Right cardiac atrium (tissue), 5 donors: ENCODE data around the gene JPH2. TPM values are rescaled to one million over a fixed set of nuclear protein-coding genes. Genes with fewer than 3 reads are reported as not detected.
"Not testable (repeated sequence)": the region's sequence is repeated elsewhere in the genome, so short reads cannot be mapped to it uniquely, and the experiment has no call there.

ENCODE experiments used
- ATAC-seq, 2 donors: fragments of 200-7000 bp; cut with Tn5 transposase; one replicate each; pipeline versions ENCODE4 v1.8.0 to v1.9.1; 2020; ENCODE audit warnings: moderate library complexity in 2 of 2, mild to moderate bottlenecking in 1 of 2
- DNase-seq, 3 donors: peaks; one replicate each; pipeline ENCODE4 v3.0.0-alpha.2; 2020
- H3K27ac ChIP-seq: one replicate; pipeline ENCODE4 v1.5.1; 2013; ENCODE audit warnings: mild to moderate bottlenecking, low read length, control low read depth, moderate library complexity
- H3K27me3 ChIP-seq: one replicate; pipeline ENCODE4 v1.6.1; 2013; ENCODE audit not compliant: control insufficient read depth, insufficient read depth
- H3K4me1 ChIP-seq: one replicate; pipeline ENCODE4 v1.6.1; 2013; ENCODE audit warnings: low read length; ENCODE audit not compliant: control insufficient read depth, insufficient read depth
- H3K4me3 ChIP-seq: one replicate; pipeline ENCODE4 v1.5.1; 2013; ENCODE audit warnings: low read length, control low read depth
- H3K9me3 ChIP-seq: one replicate; pipeline ENCODE4 v1.6.1; 2013; ENCODE audit warnings: low read length; ENCODE audit not compliant: control insufficient read depth
- WGBS: extraction: QIAGEN DNeasy Blood & Tissue Kit; methylation state at CpG from one replicate; pipeline ENCODE4 v1.1.7; 2013; 5-methylcytosine and 5-hydroxymethylcytosine counted together
- intact Hi-C, 4 donors: fragments of 100-400 bp; cut with DNase I; formaldehyde crosslinking; loops; one replicate each; pipeline versions ENCODE4 v1.11.0 to v1.14.0; 2022 to 2023
- polyA plus RNA-seq: library from polyadenylated mRNA; stranded (reverse); fragments of 200-250 nt; gene quantifications from one replicate; pipeline ENCODE4 v1.2.3, GENCODE V29; 2013
- total RNA-seq, 4 donors: library from RNA; stranded (reverse); fragmentation: NEBNext Ultra II Directional; extraction: Animal tissue kit (Norgen Biotek cat#: 25700); gene quantifications; one replicate each; pipeline ENCODE4 v1.2.1, GENCODE V29; 2021
- donor health status: healthy with polysubstance abuse.
- donor health status: DM: no; HTN: yes; CAD: no.
- donor health status: DM: no; HTN: no; CAD: no.
- donor health status: DM: no; HTN: yes; CAD: no; lungs with severe emphysema.
- donor health status: DM: yes; HTN: yes; CAD: no.

The JPH2 gene
- total and polyA plus RNA-seq, 5 donors = 78.2 to 117 (median 106) TPM

GRCh38 chr20:44200983-44201382 lies 14.0 kb upstream of the JPH2 start:
- 88% methylated on average over 2 of the region's 2 CpGs for WGBS
- peaks cover 7% of the 10 kb centered on the region for H3K4me1 ChIP-seq

GRCh38 chr20:44200371-44200770 lies 13.4 kb upstream of the JPH2 start:
- ATAC-seq = no peak
- intact Hi-C loops = no loop called here
- Histone ChIP-seq H3K27ac (peak overlapping the region; percentile 13), H3K4me1 (peaks cover 7% of the 10 kb centered on the region), H3K9me3 (no peaks in the 10 kb centered on the region), H3K27me3 (no peaks in the 10 kb centered on the region), H3K4me3 (no peak overlapping the region)
- 67% methylated on average over 4 of the region's 4 CpGs for WGBS
- no peak for DNase-seq

More at GRCh38 chr20:44200983-44201382, 14.0 kb upstream of the JPH2 start:
- H3K4me3 ChIP-seq = no peak overlapping the region
- no peaks in the 10 kb centered on the region for H3K9me3 ChIP-seq
- no peaks in the 10 kb centered on the region for H3K27me3 ChIP-seq
- DNase-seq (no peak), ATAC-seq (no peak)
- intact Hi-C loops = no loop called here
- no peak overlapping the region for H3K27ac ChIP-seq

- no peak for ATAC-seq
- peaks cover 7% of the 10 kb centered on the region for H3K4me1 ChIP-seq
Observed at GRCh38 chr20:44199877-44200276, 12.9 kb upstream of the JPH2 start.

GRCh38 chr20:44198872-44199271 lies 11.9 kb upstream of the JPH2 start:
- DNase-seq = no peak
- Histone ChIP-seq H3K4me1 (peaks cover 7% of the 10 kb centered on the region), H3K27me3 (no peaks in the 10 kb centered on the region), H3K4me3 (no peak overlapping the region), H3K27ac (no peak overlapping the region), H3K9me3 (no peaks in the 10 kb centered on the region)
- intact Hi-C loops = no loop called here
- no peak for ATAC-seq
- WGBS = 89% methylated on average over 4 of the region's 4 CpGs

More at GRCh38 chr20:44199877-44200276, 12.9 kb upstream of the JPH2 start:
- 75% methylated on average over 4 of the region's 4 CpGs for WGBS
- H3K27me3 ChIP-seq = no peaks in the 10 kb centered on the region
- peak overlapping the region; percentile 13 for H3K27ac ChIP-seq
- intact Hi-C loops = no loop called here
- H3K4me3 ChIP-seq = no peak overlapping the region
- no peak for DNase-seq
- no peaks in the 10 kb centered on the region for H3K9me3 ChIP-seq

- Histone ChIP-seq H3K4me1 (peaks cover 9% of the 10 kb centered on the region), H3K9me3 (no peaks in the 10 kb centered on the region), H3K4me3 (no peak overlapping the region), H3K27me3 (no peaks in the 10 kb centered on the region), H3K27ac (no peak overlapping the region)
- no peak for ATAC-seq
- no peak for DNase-seq
- WGBS = 76% methylated on average over 3 of the region's 3 CpGs
- intact Hi-C loops = no loop called here
Observed at GRCh38 chr20:44196271-44196670, 9.3 kb upstream of the JPH2 start.

- Histone ChIP-seq H3K4me3 (no peak overlapping the region), H3K27ac (no peak overlapping the region), H3K9me3 (no peaks in the 10 kb centered on the region), H3K27me3 (no peaks in the 10 kb centered on the region), H3K4me1 (peaks cover 9% of the 10 kb centered on the region)
- no peak for ATAC-seq
- 95% methylated on average over 1 of the region's 1 CpG for WGBS
- intact Hi-C loops = no loop called here
- no peak for DNase-seq
Observed at GRCh38 chr20:44195605-44196004, 8.6 kb upstream of the JPH2 start.

- intact Hi-C loops = no loop called here
- Histone ChIP-seq H3K27me3 (no peaks in the 10 kb centered on the region), H3K9me3 (no peaks in the 10 kb centered on the region), H3K4me1 (peaks cover 4% of the 10 kb centered on the region), H3K4me3 (no peak overlapping the region), H3K27ac (no peak overlapping the region)
- no peak for ATAC-seq
- 78% methylated on average over 2 of the region's 2 CpGs for WGBS
- DNase-seq = no peak
Observed at GRCh38 chr20:44193801-44194200, 6.8 kb upstream of the JPH2 start.

GRCh38 chr20:44191640-44192039 lies 4.7 kb upstream of the JPH2 start:
- ATAC-seq, H3K4me1 ChIP-seq, intact Hi-C loops, H3K4me3 ChIP-seq, DNase-seq, H3K27ac ChIP-seq, H3K27me3 ChIP-seq, H3K9me3 ChIP-seq: not testable (repeated sequence)
- WGBS = 89% methylated on average over 5 of the region's 5 CpGs

GRCh38 chr20:44190197-44190852 lies 3.3 kb upstream of the JPH2 start:
- H3K9me3 ChIP-seq, H3K4me1 ChIP-seq, H3K27ac ChIP-seq, intact Hi-C loops, DNase-seq, H3K4me3 ChIP-seq, H3K27me3 ChIP-seq, ATAC-seq: not testable (repeated sequence)
- WGBS = 26% methylated on average over 15 of the region's 15 CpGs

GRCh38 chr20:44188752-44189151 lies 1.8 kb upstream of the JPH2 start:
- no peak for DNase-seq
- WGBS = 56% methylated on average over 6 of the region's 6 CpGs
- intact Hi-C loops = loop anchor here in 3 of 4 donors (2.0 to 5.0 kb wide), 2 partner anchors 71 to 72 kb away; no protein-coding TSS in a partner anchor
- no peak overlapping the region for H3K4me3 ChIP-seq
- peak overlapping the region; percentile 98 for H3K27ac ChIP-seq
- no peaks in the 10 kb centered on the region for H3K27me3 ChIP-seq
- ATAC-seq = peak; percentile 19 to 39
- H3K9me3 ChIP-seq = no peaks in the 10 kb centered on the region
- peaks cover 7% of the 10 kb centered on the region for H3K4me1 ChIP-seq

- no peaks in the 10 kb centered on the region for H3K9me3 ChIP-seq
- H3K4me3 ChIP-seq = no peak overlapping the region
- no peaks in the 10 kb centered on the region for H3K27me3 ChIP-seq
- intact Hi-C loops = loop anchor here (2.0 to 5.0 kb wide), 3 partner anchors 67 to 71 kb away; no protein-coding TSS in a partner anchor
- peak overlapping the region; percentile 98 for H3K27ac ChIP-seq
- WGBS = 24% methylated on average over 8 of the region's 8 CpGs
- DNase-seq (peak in 1 of 3 donors; percentile 49), ATAC-seq (peak; percentile 31 to 34)
- peaks cover 4% of the 10 kb centered on the region for H3K4me1 ChIP-seq
Observed at GRCh38 chr20:44187772-44188709, 1.1 kb upstream of the JPH2 start.
